ENCODE data around the gene DDAH2. TPM values are rescaled to one million over a fixed set of nuclear protein-coding genes. Genes with fewer than 3 reads are reported as not detected.
"Not testable (repeated sequence)": the region's sequence is repeated elsewhere in the genome, so short reads cannot be mapped to it uniquely, and the experiment has no call there.

The DDAH2 gene
- total RNA-seq, 1 experiment from 2014 or later, result 43.4 TPM

DNA sequence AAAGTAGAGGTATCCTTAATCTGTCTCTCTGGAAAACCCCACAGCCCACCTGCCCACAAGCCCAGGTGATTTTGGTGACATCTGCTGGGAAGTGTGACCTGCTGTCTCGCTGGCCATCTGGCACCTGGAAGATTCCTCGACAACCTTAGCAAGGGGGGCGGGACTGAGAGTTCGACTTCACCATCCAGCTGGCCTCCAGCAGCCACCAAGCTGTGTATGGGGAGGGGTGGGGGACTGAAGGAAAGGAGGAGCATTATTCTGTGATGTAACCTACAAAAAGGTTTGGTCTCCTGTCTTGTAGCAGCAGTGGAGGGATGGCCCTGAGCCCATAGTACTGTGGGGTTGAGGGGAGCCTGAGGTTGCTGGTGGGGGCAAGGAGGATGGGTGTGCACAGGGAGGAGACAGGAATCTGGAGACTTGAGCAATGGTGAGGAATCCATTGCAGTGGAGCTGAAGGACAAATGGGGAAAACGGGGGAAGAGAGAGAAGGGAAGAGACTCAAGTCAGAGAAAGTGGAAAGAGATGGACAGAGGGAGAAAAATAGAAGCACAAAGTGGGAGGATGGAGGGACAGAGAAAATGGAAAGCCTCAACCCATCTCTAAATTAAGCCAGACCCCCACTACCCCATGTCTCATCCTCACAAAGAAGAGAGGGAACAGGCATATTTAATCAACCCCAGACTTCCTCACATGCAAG lies 18.4 kb downstream of the DDAH2 start:
- RAD21 ChIA-PET (ENCODE audit: low non-redundant PET in 1 of 2, low total read pairs in 2 of 2, uncharacterized antibody in 2 of 2, unreplicated experiment in 2 of 2), result interaction anchor here in 1 of 2 experiments (0.7 kb wide), 1 partner anchor 19 kb away, joined by 3 read pairs; no protein-coding TSS in a partner anchor
- Histone ChIP-seq H3K9me3 (ENCODE audit: control insufficient read depth in 1 of 2, insufficient read depth in 1 of 2, low read depth in 1 of 2, low read length in 2 of 2) (no peaks in the 10 kb centered on the region), H4K20me1 (ENCODE audit: insufficient read depth) (no peaks in the 10 kb centered on the region), H3K27me3 (ENCODE audit: insufficient read depth, low read length) (no peaks in the 10 kb centered on the region), H2AFZ (ENCODE audit: low read depth, low read length, poor library complexity, severe bottlenecking) (no peak overlapping the region), H3K79me2 (ENCODE audit: insufficient read depth, low read length) (no peaks in the 10 kb centered on the region), H3K36me3 (ENCODE audit: control insufficient read depth in 1 of 2, insufficient read depth in 2 of 2, low read length in 2 of 2) (no peaks in the 10 kb centered on the region), H3K4me1 (ENCODE audit: control insufficient read depth in 1 of 2, insufficient read depth in 2 of 2, low read length in 2 of 2) (peaks cover 13 to 24% of the 10 kb centered on the region in 2 experiments; a peak in 3 of 4 replicates), H3K9me2 (ENCODE audit: insufficient read depth) (no peaks in the 10 kb centered on the region), H3K4me3 (replicated peaks in 1 of 2; ENCODE audit: low read depth in 1 of 2, low read length in 2 of 2) (no peak overlapping the region), H3K9ac (ENCODE audit: low read length) (no peak overlapping the region), H3K27ac (ENCODE audit: low read depth, low read length) (no peak overlapping the region), H3K4me2 (ENCODE audit: low read length) (peak overlapping the region; percentile 31; the same call in 1 of the 2 replicates)
- DNase-seq (ENCODE audit: low read depth, low spot score), result no peak
- TF ChIP-seq, protein P1, sequence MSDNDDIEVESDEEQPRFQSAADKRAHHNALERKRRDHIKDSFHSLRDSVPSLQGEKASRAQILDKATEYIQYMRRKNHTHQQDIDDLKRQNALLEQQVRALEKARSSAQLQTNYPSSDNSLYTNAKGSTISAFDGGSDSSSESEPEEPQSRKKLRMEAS (IDR thresholded peaks at IDR 0.05), result no peak
- TF ChIP-seq, protein P2, sequence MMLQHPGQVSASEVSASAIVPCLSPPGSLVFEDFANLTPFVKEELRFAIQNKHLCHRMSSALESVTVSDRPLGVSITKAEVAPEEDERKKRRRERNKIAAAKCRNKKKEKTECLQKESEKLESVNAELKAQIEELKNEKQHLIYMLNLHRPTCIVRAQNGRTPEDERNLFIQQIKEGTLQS (IDR thresholded peaks at IDR 0.05), result no peak
- TF ChIP-seq ZNF274 (IDR thresholded peaks at IDR 0.05; ENCODE audit: low read depth, low read length) (no peak), EZH2phosphoT487 (IDR thresholded peaks at IDR 0.05; ENCODE audit: borderline replicate concordance) (no peak), CEBPB (IDR thresholded peaks at IDR 0.05; ENCODE audit: low read depth) (no peak), SIN3A (IDR thresholded peaks at IDR 0.05; ENCODE audit: low read depth) (no peak), SRF (IDR thresholded peaks at IDR 0.05; ENCODE audit: low read depth) (no peak), ZFX (IDR thresholded peaks at IDR 0.05) (no peak), SP1 (IDR thresholded peaks at IDR 0.05; ENCODE audit: low read depth) (no peak), EZH2 (IDR thresholded peaks at IDR 0.05) (no peak), POLR2AphosphoS5 (IDR thresholded peaks at IDR 0.05; ENCODE audit: low read depth, low read length) (no peak), ELF1 (IDR thresholded peaks at IDR 0.05; ENCODE audit: borderline replicate concordance, low read depth) (no peak), JUND (IDR thresholded peaks at IDR 0.05) (no peak), FOSL1 (IDR thresholded peaks at IDR 0.05; ENCODE audit: low read depth) (no peak), TCF7L2 (IDR thresholded peaks at IDR 0.05; ENCODE audit: borderline replicate concordance, extremely low read depth, insufficient read depth, insufficient read length) (no peak), POLR2A (IDR thresholded peaks at IDR 0.05; ENCODE audit: borderline replicate concordance, extremely low read depth, insufficient read depth, insufficient read length) (no peak), YY1 (IDR thresholded peaks at IDR 0.05; ENCODE audit: extremely low read depth, insufficient replicate concordance, low read depth, low read length) (no peak), EGR1 (IDR thresholded peaks at IDR 0.05; ENCODE audit: low read depth) (no peak)
- TF ChIP-seq, protein P3, sequence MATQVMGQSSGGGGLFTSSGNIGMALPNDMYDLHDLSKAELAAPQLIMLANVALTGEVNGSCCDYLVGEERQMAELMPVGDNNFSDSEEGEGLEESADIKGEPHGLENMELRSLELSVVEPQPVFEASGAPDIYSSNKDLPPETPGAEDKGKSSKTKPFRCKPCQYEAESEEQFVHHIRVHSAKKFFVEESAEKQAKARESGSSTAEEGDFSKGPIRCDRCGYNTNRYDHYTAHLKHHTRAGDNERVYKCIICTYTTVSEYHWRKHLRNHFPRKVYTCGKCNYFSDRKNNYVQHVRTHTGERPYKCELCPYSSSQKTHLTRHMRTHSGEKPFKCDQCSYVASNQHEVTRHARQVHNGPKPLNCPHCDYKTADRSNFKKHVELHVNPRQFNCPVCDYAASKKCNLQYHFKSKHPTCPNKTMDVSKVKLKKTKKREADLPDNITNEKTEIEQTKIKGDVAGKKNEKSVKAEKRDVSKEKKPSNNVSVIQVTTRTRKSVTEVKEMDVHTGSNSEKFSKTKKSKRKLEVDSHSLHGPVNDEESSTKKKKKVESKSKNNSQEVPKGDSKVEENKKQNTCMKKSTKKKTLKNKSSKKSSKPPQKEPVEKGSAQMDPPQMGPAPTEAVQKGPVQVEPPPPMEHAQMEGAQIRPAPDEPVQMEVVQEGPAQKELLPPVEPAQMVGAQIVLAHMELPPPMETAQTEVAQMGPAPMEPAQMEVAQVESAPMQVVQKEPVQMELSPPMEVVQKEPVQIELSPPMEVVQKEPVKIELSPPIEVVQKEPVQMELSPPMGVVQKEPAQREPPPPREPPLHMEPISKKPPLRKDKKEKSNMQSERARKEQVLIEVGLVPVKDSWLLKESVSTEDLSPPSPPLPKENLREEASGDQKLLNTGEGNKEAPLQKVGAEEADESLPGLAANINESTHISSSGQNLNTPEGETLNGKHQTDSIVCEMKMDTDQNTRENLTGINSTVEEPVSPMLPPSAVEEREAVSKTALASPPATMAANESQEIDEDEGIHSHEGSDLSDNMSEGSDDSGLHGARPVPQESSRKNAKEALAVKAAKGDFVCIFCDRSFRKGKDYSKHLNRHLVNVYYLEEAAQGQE (IDR thresholded peaks at IDR 0.05; ENCODE audit: low read depth), result no peak
- POLR2A ChIA-PET, result no interaction called here
- ATAC-seq, result no peak
- CTCF ChIA-PET, result no interaction called here
- intact Hi-C loops (cut with micrococcal nuclease), result no loop called here
- BruUV-seq (replicated peaks), result no TSS peak

DNA sequence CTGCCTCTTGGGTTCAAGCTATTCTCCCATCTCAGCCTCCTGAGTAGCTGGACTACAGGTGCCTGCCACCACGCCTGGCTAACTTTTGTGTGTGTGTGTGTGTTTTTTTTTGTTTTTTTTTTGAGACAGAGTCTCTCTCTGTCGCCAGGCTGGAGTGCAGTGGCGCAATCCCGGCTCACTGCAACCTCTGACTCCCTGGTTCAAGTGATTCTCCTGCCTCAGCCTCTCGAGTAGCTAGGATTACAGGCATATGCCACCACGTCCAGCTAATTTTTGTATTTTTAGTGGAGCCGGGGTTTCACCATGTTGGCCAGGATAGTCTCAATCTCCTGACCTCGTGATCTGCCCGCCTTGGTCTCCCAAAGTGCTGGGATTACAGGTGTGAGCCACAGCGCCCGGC lies 19.9 kb downstream of the DDAH2 start:
- intact Hi-C loops (cut with micrococcal nuclease); H3K9me3 ChIP-seq (ENCODE audit: control insufficient read depth in 1 of 2, insufficient read depth in 1 of 2, low read depth in 1 of 2, low read length in 2 of 2); POLR2A ChIA-PET; H3K79me2 ChIP-seq (ENCODE audit: insufficient read depth, low read length); DNase-seq (ENCODE audit: low read depth, low spot score); RAD21 ChIA-PET (ENCODE audit: low non-redundant PET in 1 of 2, low total read pairs in 2 of 2, uncharacterized antibody in 2 of 2, unreplicated experiment in 2 of 2); H3K27me3 ChIP-seq (ENCODE audit: insufficient read depth, low read length); H3K9ac ChIP-seq (ENCODE audit: low read length); H3K4me3 ChIP-seq (replicated peaks in 1 of 2; ENCODE audit: low read depth in 1 of 2, low read length in 2 of 2); CTCF ChIA-PET; ATAC-seq; H2AFZ ChIP-seq (ENCODE audit: low read depth, low read length, poor library complexity, severe bottlenecking); H3K9me2 ChIP-seq (ENCODE audit: insufficient read depth); BruUV-seq (replicated peaks); H3K36me3 ChIP-seq (ENCODE audit: control insufficient read depth in 1 of 2, insufficient read depth in 2 of 2, low read length in 2 of 2); H3K4me2 ChIP-seq (ENCODE audit: low read length); H3K27ac ChIP-seq (ENCODE audit: low read depth, low read length); H4K20me1 ChIP-seq (ENCODE audit: insufficient read depth): not testable (repeated sequence)
- peaks cover 8 to 20% of the 10 kb centered on the region in 2 experiments; a peak in 3 of 4 replicates for H3K4me1 ChIP-seq (ENCODE audit: control insufficient read depth in 1 of 2, insufficient read depth in 2 of 2, low read length in 2 of 2)
